ENCODE data around the gene ALPI.

DNA sequence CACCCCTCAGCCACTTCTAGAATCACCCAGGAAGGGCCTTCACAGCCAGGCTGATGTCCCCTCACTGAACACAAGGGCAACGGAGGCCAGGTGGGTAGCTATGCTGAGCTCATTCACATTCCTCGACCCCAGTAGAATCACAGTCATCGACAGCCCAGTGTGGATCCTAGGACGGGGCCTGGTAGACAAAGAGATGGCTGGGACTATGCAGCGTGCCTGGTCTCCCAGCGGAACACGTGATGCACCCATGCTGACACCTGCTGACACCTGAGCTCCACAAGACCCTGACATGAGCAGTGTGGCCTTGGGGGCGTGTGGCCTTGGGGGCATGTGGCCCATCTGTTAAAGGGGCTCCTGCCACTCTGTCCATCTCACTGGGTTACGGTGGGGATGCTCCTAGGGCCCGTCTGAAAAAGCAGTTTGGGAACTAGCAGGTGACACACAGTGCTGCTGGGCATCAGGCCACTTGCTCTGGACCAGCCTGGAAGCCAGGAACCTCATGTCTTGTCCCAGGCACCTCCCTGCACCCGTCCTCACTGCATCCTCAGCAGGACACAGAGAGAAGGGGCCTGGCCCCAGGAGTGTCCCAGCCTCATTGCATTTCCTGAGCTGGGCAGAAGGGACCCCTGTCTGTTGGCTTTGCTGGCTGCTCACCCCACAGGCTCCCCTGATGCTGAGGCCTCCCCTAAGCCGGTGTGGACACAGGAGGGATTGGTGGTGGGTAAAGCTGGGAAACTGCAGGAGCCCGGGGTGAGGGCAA, 22.0 kb downstream of the ALPI start:
- TF ChIP-seq, protein P1, sequence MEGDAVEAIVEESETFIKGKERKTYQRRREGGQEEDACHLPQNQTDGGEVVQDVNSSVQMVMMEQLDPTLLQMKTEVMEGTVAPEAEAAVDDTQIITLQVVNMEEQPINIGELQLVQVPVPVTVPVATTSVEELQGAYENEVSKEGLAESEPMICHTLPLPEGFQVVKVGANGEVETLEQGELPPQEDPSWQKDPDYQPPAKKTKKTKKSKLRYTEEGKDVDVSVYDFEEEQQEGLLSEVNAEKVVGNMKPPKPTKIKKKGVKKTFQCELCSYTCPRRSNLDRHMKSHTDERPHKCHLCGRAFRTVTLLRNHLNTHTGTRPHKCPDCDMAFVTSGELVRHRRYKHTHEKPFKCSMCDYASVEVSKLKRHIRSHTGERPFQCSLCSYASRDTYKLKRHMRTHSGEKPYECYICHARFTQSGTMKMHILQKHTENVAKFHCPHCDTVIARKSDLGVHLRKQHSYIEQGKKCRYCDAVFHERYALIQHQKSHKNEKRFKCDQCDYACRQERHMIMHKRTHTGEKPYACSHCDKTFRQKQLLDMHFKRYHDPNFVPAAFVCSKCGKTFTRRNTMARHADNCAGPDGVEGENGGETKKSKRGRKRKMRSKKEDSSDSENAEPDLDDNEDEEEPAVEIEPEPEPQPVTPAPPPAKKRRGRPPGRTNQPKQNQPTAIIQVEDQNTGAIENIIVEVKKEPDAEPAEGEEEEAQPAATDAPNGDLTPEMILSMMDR (IDR thresholded peaks at IDR 0.05; ENCODE audit: low read depth, low read length) = no peak
- no peak for TF ChIP-seq EZH2phosphoT487 (IDR thresholded peaks at IDR 0.05; ENCODE audit: low read depth)
